Trophoblast cell (in vitro differentiated cells and primary cell): ENCODE measurements around the gene TMEM205. TPM values are rescaled to one million over a fixed set of nuclear protein-coding genes. Genes with fewer than 3 reads are reported as not detected.

ENCODE experiments used
- DNase-seq, 2 donors: peaks; one replicate each; pipeline ENCODE4 v3.0.0-alpha.2; 2016
- H2AFZ ChIP-seq: 2 replicates; pipeline ENCODE4 v1.6.1; 2013; ENCODE audit warnings: low read length, moderate library complexity, mild to moderate bottlenecking; ENCODE audit not compliant: insufficient read depth, poor library complexity
- H2AK5ac ChIP-seq: 2 replicates; pipeline ENCODE4 v1.6.1; 2013; ENCODE audit warnings: mild to moderate bottlenecking, low read length
- H2BK120ac ChIP-seq: 2 replicates; pipeline ENCODE4 v1.6.1; 2013; ENCODE audit warnings: low read length, mild to moderate bottlenecking, moderate library complexity; ENCODE audit not compliant: insufficient read depth, poor library complexity
- H2BK12ac ChIP-seq: 2 replicates; pipeline ENCODE4 v1.6.1; 2013; ENCODE audit warnings: mild to moderate bottlenecking, low read length, moderate library complexity
- H2BK5ac ChIP-seq: 2 replicates; pipeline ENCODE4 v1.6.1; 2013; ENCODE audit warnings: low read length, low read depth, moderate library complexity, mild to moderate bottlenecking; ENCODE audit not compliant: poor library complexity
- H3K14ac ChIP-seq: 2 replicates; pipeline ENCODE4 v1.6.1; 2013; ENCODE audit warnings: mild to moderate bottlenecking, low read length
- H3K18ac ChIP-seq: 2 replicates; pipeline ENCODE4 v1.6.1; 2013; ENCODE audit warnings: mild to moderate bottlenecking, low read length
- H3K23ac ChIP-seq: 2 replicates; pipeline ENCODE4 v1.6.1; 2013; ENCODE audit warnings: low read length
- H3K27ac ChIP-seq: 2 replicates; pipeline ENCODE4 v1.5.1; 2013; ENCODE audit warnings: low read depth, mild to moderate bottlenecking, inconsistent platforms, low read length, moderate library complexity
- H3K27me3 ChIP-seq: 2 replicates; pipeline ENCODE4 v1.6.1; 2013; ENCODE audit warnings: inconsistent platforms, mild to moderate bottlenecking, low read length, moderate library complexity; ENCODE audit not compliant: insufficient read depth
- H3K36me3 ChIP-seq, 2 experiments: 1 replicate in 1 of 2; 2 replicates in 1 of 2; pipeline ENCODE4 v1.6.1; 2013; ENCODE audit warnings: low read length in 2 of 2, mild to moderate bottlenecking in 2 of 2, moderate library complexity in 1 of 2; ENCODE audit not compliant: insufficient read depth in 2 of 2, control insufficient read depth in 1 of 2
- H3K4ac ChIP-seq: 2 replicates; pipeline ENCODE4 v1.6.1; 2013; ENCODE audit warnings: low read depth, mild to moderate bottlenecking, low read length, moderate library complexity
- H3K4me1 ChIP-seq, 2 experiments: 1 replicate in 1 of 2; 2 replicates in 1 of 2; pipeline ENCODE4 v1.6.1; 2013; ENCODE audit warnings: low read length in 2 of 2, mild to moderate bottlenecking in 2 of 2, moderate library complexity in 1 of 2; ENCODE audit not compliant: insufficient read depth in 2 of 2, control insufficient read depth in 1 of 2
- H3K4me2 ChIP-seq: 2 replicates; pipeline ENCODE4 v1.6.1; 2013; ENCODE audit warnings: inconsistent platforms, mild to moderate bottlenecking, low read length, moderate library complexity
- H3K4me3 ChIP-seq: 2 replicates; pipeline ENCODE4 v1.5.1; 2013; ENCODE audit warnings: mild to moderate bottlenecking, low read depth, low read length, inconsistent platforms
- H3K79me1 ChIP-seq: one replicate; pipeline ENCODE4 v1.6.1; 2013; ENCODE audit warnings: low read length
- H3K79me2 ChIP-seq: 2 replicates; pipeline ENCODE4 v1.6.1; 2013; ENCODE audit warnings: low read length, mild to moderate bottlenecking; ENCODE audit not compliant: control insufficient read depth, insufficient read depth, poor library complexity
- H3K9ac ChIP-seq: 2 replicates; pipeline ENCODE4 v1.6.1; 2013; ENCODE audit warnings: mild to moderate bottlenecking, low read length
- H3K9me3 ChIP-seq: 2 replicates; pipeline ENCODE4 v1.6.1; 2013; ENCODE audit warnings: low read depth, mild to moderate bottlenecking, control low read depth, inconsistent platforms, low read length; ENCODE audit not compliant: insufficient read depth
- H4K12ac ChIP-seq: 2 replicates; pipeline ENCODE4 v1.6.1; 2013; ENCODE audit warnings: low read depth, mild to moderate bottlenecking, low read length, moderate library complexity
- H4K8ac ChIP-seq: 2 replicates; pipeline ENCODE4 v1.6.1; 2013; ENCODE audit warnings: low read depth, mild to moderate bottlenecking, low read length, moderate library complexity
- H4K91ac ChIP-seq: one replicate; pipeline ENCODE4 v1.6.1; 2013; ENCODE audit warnings: low read depth, mild to moderate bottlenecking, low read length, moderate library complexity
- WGBS: extraction: QIAGEN DNeasy Blood & Tissue Kit; methylation state at CpG from one replicate; pipeline ENCODE4 v1.1.7; 2013; ENCODE audit warnings: missing lambda C conversion rate; ENCODE audit not compliant: insufficient read length, insufficient coverage; ENCODE audit errors: extremely low coverage; 5-methylcytosine and 5-hydroxymethylcytosine counted together
- polyA plus RNA-seq: library from polyadenylated mRNA; stranded (reverse); fragments of 200-250 nt; gene quantifications from 2 replicates; pipeline ENCODE4 v1.2.3, GENCODE V29; 2013

Gene TMEM205
- polyA plus RNA-seq: 42.9 and 43.7 TPM in 2 replicates

DNA sequence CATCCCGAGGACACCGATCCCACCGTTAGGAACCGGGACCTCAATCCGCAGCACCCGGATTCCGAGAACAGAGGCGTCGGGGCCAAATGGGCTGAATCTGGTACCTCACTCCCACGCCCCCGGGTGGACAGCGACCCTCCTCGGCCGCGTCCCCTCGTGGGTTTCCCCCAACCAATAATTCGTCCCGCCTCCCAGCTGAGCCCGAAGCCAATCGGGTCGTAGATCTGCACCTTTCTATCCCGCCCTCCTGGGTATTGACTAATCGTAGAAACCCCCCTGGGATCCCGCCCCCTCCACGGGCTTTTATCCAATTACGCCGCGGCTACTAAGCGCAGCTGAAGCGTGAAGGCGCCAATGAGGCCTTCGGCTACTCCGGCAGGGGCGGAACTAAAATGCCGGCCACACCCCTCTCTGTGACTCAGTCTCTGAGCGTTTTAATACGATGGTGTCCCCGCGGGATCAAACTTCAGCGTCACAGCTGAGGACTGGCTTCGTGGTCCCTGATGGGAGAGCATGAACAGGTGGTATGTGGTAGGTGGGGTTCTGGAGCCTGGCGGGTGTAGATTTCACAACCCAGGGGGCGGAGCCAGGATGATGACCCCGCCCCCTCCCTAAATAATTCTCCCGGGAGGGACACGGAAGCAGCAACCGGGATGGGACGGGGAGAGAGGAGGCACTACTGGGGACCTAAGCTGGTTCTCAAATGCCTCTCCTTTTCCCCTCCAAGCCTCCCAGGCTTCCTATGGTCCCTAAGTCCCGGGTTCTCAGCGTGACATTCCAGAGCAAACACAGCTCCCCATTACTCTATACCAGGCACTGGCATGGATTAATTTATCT, at the start of gene TMEM205, which contains the start of gene CCDC159:
Gene TMEM205 (minus strand): TSS at position 165 of the 837 bp plus-strand sequence. CDS start 649 bp downstream, outside the sequence.
Gene CCDC159 (plus strand): TSS at position 416 of the 837 bp plus-strand sequence. CDS start 88 bp downstream, at position 504.
- Histone ChIP-seq H3K23ac (no peak within 1 kb of the TSS), H3K79me1 (peaks cover 3% of the 10 kb centered on the region), H3K4ac (no peak within 1 kb of the TSS), H3K9ac (peak within 1 kb of the TSS; percentile 65), H2BK5ac (no peak within 1 kb of the TSS), H2BK12ac (no peak within 1 kb of the TSS), H3K4me2 (peak within 1 kb of the TSS; percentile 90), H3K27ac (peak within 1 kb of the TSS; percentile 45), H3K18ac (no peak within 1 kb of the TSS), H4K8ac (peak within 1 kb of the TSS; percentile 87), H3K9me3 (peaks cover 11% of the 10 kb centered on the region), H3K4me1 (peaks cover 6 to 7% of the 10 kb centered on the region in 2 experiments), H2BK120ac (no peak within 1 kb of the TSS), H2AK5ac (no peak within 1 kb of the TSS), H3K14ac (peak within 1 kb of the TSS; percentile 37), H3K4me3 (peak within 1 kb of the TSS; percentile 80), H4K12ac (peak within 1 kb of the TSS; percentile 84), H2AFZ (peak within 1 kb of the TSS; percentile 82), H3K27me3 (no peaks in the 10 kb centered on the region), H4K91ac (peak within 1 kb of the TSS; percentile 27), H3K36me3 (no peaks in the 10 kb centered on the region), H3K79me2 (no peaks in the 10 kb centered on the region)
- no CpG with 5 or more reads among the region's 50 CpGs for WGBS
- DNase-seq: peak; percentile 99 to 100

DNA sequence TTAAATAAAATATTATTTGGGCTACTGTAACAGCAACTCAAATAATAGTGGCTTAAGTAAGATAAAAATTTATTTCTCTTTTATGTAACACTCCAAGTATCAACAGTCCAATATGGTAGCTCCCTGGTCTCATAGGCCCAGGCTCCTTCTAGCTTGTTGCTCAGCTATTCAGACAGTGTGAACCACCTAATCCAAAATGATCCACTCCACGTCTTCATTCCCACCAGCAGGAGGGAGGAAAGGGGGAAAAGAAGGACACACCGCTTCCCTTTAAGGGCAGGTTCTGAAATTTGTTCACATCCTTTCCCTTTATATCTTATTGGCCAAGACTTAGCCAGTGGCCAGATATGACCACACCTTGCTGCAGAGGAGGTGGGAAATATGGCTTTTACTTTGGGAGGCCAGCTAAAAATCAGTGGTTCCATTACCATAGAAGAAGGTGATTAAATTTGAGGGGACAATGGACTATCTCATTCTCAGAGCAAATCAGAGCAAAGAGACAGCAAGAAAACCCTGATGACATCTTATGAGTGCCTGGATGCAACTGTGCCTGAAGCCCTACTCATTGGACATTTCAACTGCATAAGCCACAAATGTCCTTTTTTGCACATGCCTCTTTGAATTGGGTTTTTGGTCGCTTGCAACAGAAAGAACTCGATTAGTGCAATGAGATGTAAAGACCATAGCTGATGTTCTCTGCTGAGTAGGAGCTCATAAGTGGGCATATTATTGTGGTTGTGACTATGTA, 45.0 kb upstream of the TMEM205 start:
- no peak for DNase-seq
- Histone ChIP-seq H3K23ac (no peak overlapping the region), H4K12ac (no peak overlapping the region), H3K79me1 (no peaks in the 10 kb centered on the region), H3K9me3 (no peaks in the 10 kb centered on the region), H2BK12ac (no peak overlapping the region), H3K27me3 (no peaks in the 10 kb centered on the region), H2AK5ac (no peak overlapping the region), H4K8ac (no peak overlapping the region), H3K4me2 (no peak overlapping the region), H2BK120ac (no peak overlapping the region), H3K18ac (no peak overlapping the region), H3K4me3 (no peak overlapping the region), H3K79me2 (no peaks in the 10 kb centered on the region), H3K36me3 (peaks cover 0 to 3% of the 10 kb centered on the region in 2 experiments), H3K27ac (no peak overlapping the region), H3K4me1 (no peaks in the 10 kb centered on the region), H3K14ac (no peak overlapping the region), H4K91ac (no peak overlapping the region), H2AFZ (no peak overlapping the region), H3K4ac (no peak overlapping the region), H2BK5ac (no peak overlapping the region), H3K9ac (no peak overlapping the region)
- no CpG with 5 or more reads among the region's 4 CpGs for WGBS

DNA sequence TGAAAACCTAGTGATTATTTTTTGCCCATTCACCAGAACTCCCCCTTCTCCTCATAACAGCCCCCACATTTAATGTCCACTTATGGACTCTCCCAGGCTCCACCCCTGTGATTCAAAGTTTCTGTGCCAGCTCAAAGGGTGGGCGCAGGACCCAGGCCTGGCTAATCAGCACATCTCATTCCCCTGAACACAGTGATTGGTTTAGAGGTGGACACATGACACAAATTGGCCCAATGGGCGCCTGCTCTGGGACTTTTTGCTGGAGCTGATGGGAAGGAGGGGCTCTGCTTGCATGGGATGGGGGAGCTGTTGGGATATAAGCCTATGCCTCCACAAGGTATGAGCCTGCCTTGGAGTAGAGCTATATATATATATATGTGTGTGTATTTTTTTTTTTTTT, 44.3 kb upstream of the TMEM205 start:
- Histone ChIP-seq H3K4me3 (no peak overlapping the region), H3K4me1 (no peaks in the 10 kb centered on the region), H4K91ac (no peak overlapping the region), H3K79me2 (no peaks in the 10 kb centered on the region), H3K14ac (no peak overlapping the region), H3K79me1 (no peaks in the 10 kb centered on the region), H2BK5ac (no peak overlapping the region), H2AK5ac (no peak overlapping the region), H2BK12ac (no peak overlapping the region), H2BK120ac (no peak overlapping the region), H3K23ac (no peak overlapping the region), H3K36me3 (peaks cover 0 to 3% of the 10 kb centered on the region in 2 experiments), H4K12ac (no peak overlapping the region), H2AFZ (no peak overlapping the region), H3K9ac (no peak overlapping the region), H3K4me2 (no peak overlapping the region), H4K8ac (no peak overlapping the region), H3K18ac (no peak overlapping the region), H3K27me3 (no peaks in the 10 kb centered on the region), H3K4ac (no peak overlapping the region), H3K9me3 (no peaks in the 10 kb centered on the region), H3K27ac (no peak overlapping the region)
- no CpG with 5 or more reads among the region's 2 CpGs for WGBS
- no peak for DNase-seq

DNA sequence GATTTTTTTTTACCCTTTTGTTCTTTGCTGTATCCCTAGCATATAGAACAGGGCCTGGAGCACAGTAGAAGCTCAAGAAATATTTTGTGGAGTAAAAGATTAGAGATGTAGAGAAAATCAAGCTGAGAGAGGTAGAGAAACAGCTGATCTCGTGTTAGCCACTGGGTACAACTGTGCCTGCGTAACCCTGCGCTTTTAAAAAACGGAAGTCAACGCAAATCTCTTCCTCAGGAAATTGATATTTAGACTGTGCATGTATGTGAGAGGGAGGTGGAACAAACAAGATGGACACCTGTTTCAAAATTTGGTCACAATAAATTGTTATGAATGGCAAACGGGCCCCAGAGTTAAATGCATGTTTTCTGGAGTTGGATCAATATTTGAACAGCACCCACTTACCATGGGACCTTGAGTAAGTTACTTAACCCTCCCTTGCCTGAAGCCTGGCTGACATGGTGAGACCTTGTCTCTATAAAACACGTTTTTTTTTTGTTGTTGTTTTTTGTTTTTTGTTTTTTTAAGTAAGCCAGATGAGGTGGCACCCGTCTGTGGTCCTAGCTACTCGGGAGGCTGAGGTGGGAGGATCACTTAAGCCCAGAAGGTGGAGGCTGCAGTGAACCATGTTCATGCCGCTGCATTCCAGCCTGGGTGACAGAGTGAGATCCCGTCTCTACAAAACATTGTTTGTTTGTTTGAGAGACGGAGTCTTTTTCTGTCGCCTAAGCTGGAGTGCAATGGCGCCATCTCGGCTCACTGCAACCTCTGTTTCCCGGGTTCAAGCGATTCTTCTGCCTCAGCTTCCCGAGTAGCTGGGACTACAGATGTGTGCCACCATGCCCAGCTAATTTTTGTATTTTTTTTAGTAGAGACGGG, 41.3 kb upstream of the TMEM205 start:
- no peaks in the 10 kb centered on the region for H3K9me3 ChIP-seq
- no peak overlapping the region for H3K9ac ChIP-seq
- H3K36me3 ChIP-seq: no peaks in the 10 kb centered on the region
- no peaks in the 10 kb centered on the region for H3K79me2 ChIP-seq
- no peak overlapping the region for H2BK120ac ChIP-seq
- no peak overlapping the region for H2BK12ac ChIP-seq
- no peak overlapping the region for H4K91ac ChIP-seq
- no peak overlapping the region for H3K27ac ChIP-seq
- H4K12ac ChIP-seq: no peak overlapping the region
- no peak overlapping the region for H3K23ac ChIP-seq
- H3K14ac ChIP-seq: no peak overlapping the region
- peaks cover 7% of the 10 kb centered on the region in 2 experiments for H3K4me1 ChIP-seq
- H2AFZ ChIP-seq: no peak overlapping the region
- H2AK5ac ChIP-seq: no peak overlapping the region
- H3K4me2 ChIP-seq: no peak overlapping the region
- H3K79me1 ChIP-seq: peaks cover 3% of the 10 kb centered on the region
- no peak overlapping the region for H3K4ac ChIP-seq
- WGBS: no CpG with 5 or more reads among the region's 19 CpGs
- no peaks in the 10 kb centered on the region for H3K27me3 ChIP-seq
- no peak for DNase-seq
- no peak overlapping the region for H4K8ac ChIP-seq
- H2BK5ac ChIP-seq: no peak overlapping the region
- no peak overlapping the region for H3K4me3 ChIP-seq
- no peak overlapping the region for H3K18ac ChIP-seq
